ENCODE results near the gene CD200. TPM values are rescaled to one million over a fixed set of nuclear protein-coding genes. Genes with fewer than 3 reads are reported as not detected.

Gene CD200
- total RNA-seq, 1 experiment from 2014 or later: not detected

- DNase-seq (no peak), ATAC-seq (no peak)
- Histone ChIP-seq H3K36me3 (ENCODE audit: low read depth, low read length) (no peaks in the 10 kb centered on the region), H2AFZ (ENCODE audit: low read length) (no peak overlapping the region), H3K9me2 (replicated peaks; ENCODE audit: low read length) (no peaks in the 10 kb centered on the region), H4K20me1 (ENCODE audit: low read length) (no peaks in the 10 kb centered on the region), H3K4me3 (ENCODE audit: low read length) (no peak overlapping the region), H3K9me3 (ENCODE audit: low read length) (no peaks in the 10 kb centered on the region), H3K27me3 (ENCODE audit: low read length) (peaks cover 48% of the 10 kb centered on the region), H3F3A (ENCODE audit: low read length, unreplicated experiment) (no peaks in the 10 kb centered on the region), H3K79me2 (ENCODE audit: low read length) (no peaks in the 10 kb centered on the region), H3K4me2 (ENCODE audit: low read length) (no peak overlapping the region), H3K27ac (ENCODE audit: low read length) (no peak overlapping the region), H3K9ac (ENCODE audit: low read length) (no peak overlapping the region), H3K4me1 (ENCODE audit: insufficient read depth, low read length) (no peaks in the 10 kb centered on the region)
- TF ChIP-seq CTCF (conservative IDR thresholded peaks at IDR 0.05; ENCODE audit: low read depth, low read length) (no peak), EZH2 (IDR thresholded peaks at IDR 0.05; ENCODE audit: low read length, unreplicated experiment) (no peak), EZH2phosphoT487 (IDR thresholded peaks at IDR 0.05; ENCODE audit: borderline replicate concordance, low read length) (no peak)
- POLR2A ChIA-PET (ENCODE audit: unreplicated experiment): no interaction called here
- no TSS peak for BruUV-seq (replicated peaks)
- CTCF ChIA-PET: no interaction called here
- intact Hi-C loops (cut with micrococcal nuclease): loop anchor here (1.0 kb wide), 1 partner anchor 7 kb away; no protein-coding TSS in a partner anchor
These were observed 17.2 kb upstream of the CD200 start for GRCh38 chr3:112315791-112316190.

- Histone ChIP-seq H3K9me2 (replicated peaks; ENCODE audit: low read length) (no peaks in the 10 kb centered on the region), H3K4me1 (ENCODE audit: insufficient read depth, low read length) (no peaks in the 10 kb centered on the region), H4K20me1 (ENCODE audit: low read length) (no peaks in the 10 kb centered on the region), H2AFZ (ENCODE audit: low read length) (no peak overlapping the region), H3K27ac (ENCODE audit: low read length) (no peak overlapping the region), H3K9me3 (ENCODE audit: low read length) (no peaks in the 10 kb centered on the region), H3K27me3 (ENCODE audit: low read length) (peaks cover 68% of the 10 kb centered on the region), H3K36me3 (ENCODE audit: low read depth, low read length) (no peaks in the 10 kb centered on the region), H3F3A (ENCODE audit: low read length, unreplicated experiment) (no peaks in the 10 kb centered on the region), H3K9ac (ENCODE audit: low read length) (no peak overlapping the region), H3K4me2 (ENCODE audit: low read length) (no peak overlapping the region), H3K4me3 (ENCODE audit: low read length) (no peak overlapping the region), H3K79me2 (ENCODE audit: low read length) (no peaks in the 10 kb centered on the region)
- CTCF ChIA-PET: no interaction called here
- TF ChIP-seq CTCF (conservative IDR thresholded peaks at IDR 0.05; ENCODE audit: low read depth, low read length) (no peak), EZH2phosphoT487 (IDR thresholded peaks at IDR 0.05; ENCODE audit: borderline replicate concordance, low read length) (no peak), EZH2 (IDR thresholded peaks at IDR 0.05; ENCODE audit: low read length, unreplicated experiment) (no peak)
- intact Hi-C loops (cut with micrococcal nuclease): no loop called here
- ATAC-seq: no peak
- DNase-seq: no peak
- no TSS peak for BruUV-seq (replicated peaks)
- POLR2A ChIA-PET (ENCODE audit: unreplicated experiment): interaction anchor here (0.6 kb wide), 2 partner anchors 22 to 87 kb away, joined by 3 to 8 read pairs; no protein-coding TSS in a partner anchor
These were observed 13.3 kb upstream of the CD200 start for GRCh38 chr3:112319516-112320276.

GRCh38 chr3:112320691-112321090 is 12.3 kb upstream of the CD200 start:
- DNase-seq: no peak
- no peaks in the 10 kb centered on the region for H3K9me2 ChIP-seq (replicated peaks; ENCODE audit: low read length)
- no peaks in the 10 kb centered on the region for H3K36me3 ChIP-seq (ENCODE audit: low read depth, low read length)
- H3K9me3 ChIP-seq (ENCODE audit: low read length): no peaks in the 10 kb centered on the region
- no peak for ATAC-seq
- no peaks in the 10 kb centered on the region for H3F3A ChIP-seq (ENCODE audit: low read length, unreplicated experiment)
- H3K27me3 ChIP-seq (ENCODE audit: low read length): peaks cover 69% of the 10 kb centered on the region
- H3K4me3 ChIP-seq (ENCODE audit: low read length): no peak overlapping the region
- no peak overlapping the region for H3K27ac ChIP-seq (ENCODE audit: low read length)
- H3K9ac ChIP-seq (ENCODE audit: low read length): no peak overlapping the region
- no peaks in the 10 kb centered on the region for H3K79me2 ChIP-seq (ENCODE audit: low read length)
- intact Hi-C loops (cut with micrococcal nuclease): no loop called here
- no peaks in the 10 kb centered on the region for H3K4me1 ChIP-seq (ENCODE audit: insufficient read depth, low read length)
- no peak for TF ChIP-seq CTCF (conservative IDR thresholded peaks at IDR 0.05; ENCODE audit: low read depth, low read length)
- ChIA-PET POLR2A (ENCODE audit: unreplicated experiment) (no interaction called here), CTCF (no interaction called here)
- no peaks in the 10 kb centered on the region for H4K20me1 ChIP-seq (ENCODE audit: low read length)
- no TSS peak for BruUV-seq (replicated peaks)
- H3K4me2 ChIP-seq (ENCODE audit: low read length): no peak overlapping the region
- H2AFZ ChIP-seq (ENCODE audit: low read length): no peak overlapping the region

All from PC-3 (cell line).